OCI-LY7 (cell line): ENCODE data around the gene KCNT1. TPM values are rescaled to one million over a fixed set of nuclear protein-coding genes. Genes with fewer than 3 reads are reported as not detected.
"Not testable (repeated sequence)": the region's sequence is repeated elsewhere in the genome, so short reads cannot be mapped to it uniquely, and the experiment has no call there.

Source experiments
- BruUV-seq: library from RNA; stranded (reverse); fragments of 400-500 nt; replicated peaks from 2 replicates; lab custom pipeline; 2021; lab: Mats Ljungman, UMichigan
- CTCF ChIA-PET: fragments of 300-600 bp; sonication (Branson Sonifier 250); formaldehyde crosslinking; loops from one replicate; lab custom pipeline; 2022; ENCODE audit warnings: antibody characterized with exemption; ENCODE audit not compliant: unreplicated experiment; lab: Charles Lee
- POLR2A ChIA-PET: fragments of 300-600 bp; sonication (Branson Sonifier 250); formaldehyde crosslinking; loops from one replicate; lab custom pipeline; 2022; ENCODE audit warnings: antibody characterized with exemption; lab: Charles Lee
- DNase-seq: peaks from one replicate; pipeline ENCODE4 v3.0.0-alpha.2; 2015; ENCODE audit warnings: low spot score
- H2AFZ ChIP-seq: fragments of 200-600 bp; sonication (generic), shearing (Covaris generic); 2 replicates; pipeline ENCODE4 v1.6.1; 2014; ENCODE audit warnings: mild to moderate bottlenecking, antibody characterized with exemption, low read length, moderate library complexity
- H3K27ac ChIP-seq: fragments of 200-600 bp; sonication (generic); 2 replicates; pipeline ENCODE4 v1.5.1; 2014; ENCODE audit warnings: mixed run types, low read depth, mild to moderate bottlenecking, moderate library complexity, low read length, inconsistent platforms; ENCODE audit not compliant: poor library complexity, severe bottlenecking
- H3K36me3 ChIP-seq: fragments of 200-600 bp; sonication (generic); 2 replicates; pipeline ENCODE4 v1.6.1; 2014; ENCODE audit warnings: mild to moderate bottlenecking, antibody characterized with exemption, low read length, moderate library complexity, mixed read lengths; ENCODE audit not compliant: insufficient read depth
- H3K4me1 ChIP-seq: fragments of 200-600 bp; sonication (generic); 2 replicates; pipeline ENCODE4 v1.5.1; 2014; ENCODE audit warnings: mild to moderate bottlenecking, low read length; ENCODE audit not compliant: insufficient read depth, poor library complexity, severe bottlenecking
- H3K4me2 ChIP-seq: fragments of 200-600 bp; sonication (generic); 2 replicates; pipeline ENCODE4 v1.6.1; 2014; ENCODE audit warnings: mild to moderate bottlenecking, low read length
- H3K4me3 ChIP-seq: fragments of 200-600 bp; sonication (generic); 2 replicates; pipeline ENCODE4 v1.5.1; 2014; ENCODE audit warnings: mild to moderate bottlenecking, low read depth, low read length; ENCODE audit not compliant: poor library complexity, severe bottlenecking
- H3K79me2 ChIP-seq: fragments of 200-600 bp; sonication (generic); 2 replicates; pipeline ENCODE4 v1.6.1; 2016; ENCODE audit warnings: low read depth, mild to moderate bottlenecking, low read length, moderate library complexity, mixed read lengths; ENCODE audit not compliant: insufficient read depth
- H3K9me2 ChIP-seq: fragments of 200-600 bp; sonication (generic); 2 replicates; pipeline ENCODE4 v1.6.1; 2016; ENCODE audit warnings: mild to moderate bottlenecking, low read length, mixed read lengths; ENCODE audit not compliant: insufficient read depth
- H3K9me3 ChIP-seq: fragments of 200-600 bp; sonication (generic); 2 replicates; pipeline ENCODE4 v1.6.1; 2014; ENCODE audit warnings: mild to moderate bottlenecking, mixed run types, low read length, mixed read lengths
- H4K20me1 ChIP-seq: fragments of 200-600 bp; sonication (generic); 2 replicates; pipeline ENCODE4 v1.6.1; 2014; ENCODE audit warnings: mild to moderate bottlenecking, antibody characterized with exemption, low read length, moderate library complexity, mixed read lengths; ENCODE audit not compliant: insufficient read depth
- CTCF ChIP-seq: fragments of 200-600 bp; sonication (generic); conservative IDR thresholded peaks from 2 replicates; pipeline ENCODE4 v1.5.1; 2014; ENCODE audit warnings: mild to moderate bottlenecking, antibody characterized with exemption, low read length, moderate library complexity, mixed read lengths
- EZH2phosphoT487 ChIP-seq: fragments of 200-600 bp; sonication (generic); IDR thresholded peaks from 2 replicates; pipeline ENCODE4 v1.6.1; 2018; ENCODE audit warnings: low read depth, borderline replicate concordance, mild to moderate bottlenecking, mixed run types, antibody characterized with exemption, low read length, moderate library complexity, mixed read lengths
- intact Hi-C: fragments of 100-400 bp; cut with micrococcal nuclease; formaldehyde crosslinking; loops from one replicate; pipeline ENCODE4 v1.10.0; 2022; ENCODE audit not compliant: unreplicated experiment
- total RNA-seq, 2 experiments: library from RNA; depleted of rRNA in 1 of 2; stranded (reverse); fragments of >200 nt in 1 of 2; shearing (Covaris generic) in 1 of 2; gene quantifications; 2 replicates each; pipeline ENCODE4 v1.2.3, GENCODE V29; 2014 to 2022

The KCNT1 gene
- total RNA-seq, 2 experiments from 2014 or later: not detected

- H3K9me2 ChIP-seq: no peaks in the 10 kb centered on the region
- H3K9me3 ChIP-seq: no peaks in the 10 kb centered on the region
- POLR2A ChIA-PET: interaction anchor here (0.6 kb wide), 1 partner anchor 9 kb away, joined by 3 read pairs; no protein-coding TSS in a partner anchor
- intact Hi-C loops: no loop called here
- no peaks in the 10 kb centered on the region for H4K20me1 ChIP-seq
- no peaks in the 10 kb centered on the region for H3K36me3 ChIP-seq
- no peaks in the 10 kb centered on the region for H3K79me2 ChIP-seq
- TF ChIP-seq EZH2phosphoT487: no peak
- no peak for TF ChIP-seq CTCF
- CTCF ChIA-PET: interaction anchor here (0.5 kb wide), 1 partner anchor 58 kb away, joined by 3 read pairs; no protein-coding TSS in a partner anchor
- no peak overlapping the region for H3K4me3 ChIP-seq
- H2AFZ ChIP-seq: no peak overlapping the region
- no peak overlapping the region for H3K4me2 ChIP-seq
- no TSS peak for BruUV-seq
- no peak overlapping the region for H3K27ac ChIP-seq
- no peak for DNase-seq
- no peaks in the 10 kb centered on the region for H3K4me1 ChIP-seq
Measured at GRCh38 chr9:135666534-135667462, 35.2 kb upstream of the KCNT1 start.

GRCh38 chr9:135667463-135668001, 34.5 kb upstream of the KCNT1 start:
- ChIA-PET CTCF (interaction anchor here (0.5 kb wide), 1 partner anchor 58 kb away, joined by 3 read pairs; no protein-coding TSS in a partner anchor), POLR2A (no interaction called here)
- no peak for TF ChIP-seq EZH2phosphoT487
- no peak for TF ChIP-seq CTCF
- BruUV-seq: no TSS peak
- Histone ChIP-seq H3K27ac (no peak overlapping the region), H3K9me2 (no peaks in the 10 kb centered on the region), H3K36me3 (no peaks in the 10 kb centered on the region), H3K4me2 (no peak overlapping the region), H3K4me1 (no peaks in the 10 kb centered on the region), H3K9me3 (no peaks in the 10 kb centered on the region), H2AFZ (no peak overlapping the region), H3K4me3 (no peak overlapping the region), H4K20me1 (no peaks in the 10 kb centered on the region), H3K79me2 (no peaks in the 10 kb centered on the region)
- intact Hi-C loops: no loop called here
- no peak for DNase-seq

- H3K4me2 ChIP-seq, H4K20me1 ChIP-seq, H2AFZ ChIP-seq, H3K27ac ChIP-seq, POLR2A ChIA-PET, BruUV-seq, H3K9me2 ChIP-seq, DNase-seq, intact Hi-C loops, H3K4me3 ChIP-seq, CTCF ChIA-PET, H3K79me2 ChIP-seq, H3K4me1 ChIP-seq, H3K9me3 ChIP-seq, H3K36me3 ChIP-seq: not testable (repeated sequence)
Measured at GRCh38 chr9:135669018-135669417, 33.0 kb upstream of the KCNT1 start.
